HG03060 (cell line): Measurements from ENCODE around the gene KCP.

ENCODE experiments used
- ATAC-seq: cut with Tn5 transposase; IDR thresholded peaks from one replicate; pipeline ENCODE4 v1.9.1; 2021; ENCODE audit warnings: low read depth, moderate number of reproducible peaks; ENCODE audit not compliant: unreplicated experiment

The KCP gene

DNA sequence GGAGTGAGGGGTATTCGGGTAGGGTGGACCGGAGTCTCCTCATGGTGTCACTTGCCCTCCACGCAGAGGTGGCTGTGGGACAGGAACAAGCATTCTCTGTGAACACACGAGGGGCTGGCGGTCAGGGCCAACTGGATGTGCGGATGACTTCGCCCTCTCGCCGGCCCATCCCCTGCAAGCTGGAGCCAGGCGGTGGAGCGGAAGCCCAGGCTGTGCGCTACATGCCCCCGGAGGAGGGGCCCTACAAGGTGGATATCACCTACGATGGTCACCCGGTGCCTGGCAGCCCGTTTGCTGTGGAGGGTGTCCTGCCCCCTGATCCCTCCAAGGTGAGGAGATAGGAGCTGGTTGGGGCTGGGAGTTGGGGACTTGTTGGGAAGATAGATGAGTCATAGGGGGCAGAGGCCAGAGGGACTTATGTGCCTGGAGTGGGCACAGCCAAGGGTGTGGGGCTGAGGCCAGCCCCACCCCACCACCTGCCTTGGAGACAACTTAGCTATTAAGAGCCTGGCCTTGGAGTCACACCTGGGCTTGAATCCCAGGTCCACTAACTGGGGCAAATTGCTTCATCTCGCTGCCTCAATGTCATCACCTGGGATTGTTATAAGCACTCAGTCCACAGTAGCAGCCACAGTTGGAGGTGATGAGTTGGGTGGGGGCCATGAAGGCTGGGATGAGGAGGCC, 66.4 kb downstream of the KCP start:
- ATAC-seq = no peak

DNA sequence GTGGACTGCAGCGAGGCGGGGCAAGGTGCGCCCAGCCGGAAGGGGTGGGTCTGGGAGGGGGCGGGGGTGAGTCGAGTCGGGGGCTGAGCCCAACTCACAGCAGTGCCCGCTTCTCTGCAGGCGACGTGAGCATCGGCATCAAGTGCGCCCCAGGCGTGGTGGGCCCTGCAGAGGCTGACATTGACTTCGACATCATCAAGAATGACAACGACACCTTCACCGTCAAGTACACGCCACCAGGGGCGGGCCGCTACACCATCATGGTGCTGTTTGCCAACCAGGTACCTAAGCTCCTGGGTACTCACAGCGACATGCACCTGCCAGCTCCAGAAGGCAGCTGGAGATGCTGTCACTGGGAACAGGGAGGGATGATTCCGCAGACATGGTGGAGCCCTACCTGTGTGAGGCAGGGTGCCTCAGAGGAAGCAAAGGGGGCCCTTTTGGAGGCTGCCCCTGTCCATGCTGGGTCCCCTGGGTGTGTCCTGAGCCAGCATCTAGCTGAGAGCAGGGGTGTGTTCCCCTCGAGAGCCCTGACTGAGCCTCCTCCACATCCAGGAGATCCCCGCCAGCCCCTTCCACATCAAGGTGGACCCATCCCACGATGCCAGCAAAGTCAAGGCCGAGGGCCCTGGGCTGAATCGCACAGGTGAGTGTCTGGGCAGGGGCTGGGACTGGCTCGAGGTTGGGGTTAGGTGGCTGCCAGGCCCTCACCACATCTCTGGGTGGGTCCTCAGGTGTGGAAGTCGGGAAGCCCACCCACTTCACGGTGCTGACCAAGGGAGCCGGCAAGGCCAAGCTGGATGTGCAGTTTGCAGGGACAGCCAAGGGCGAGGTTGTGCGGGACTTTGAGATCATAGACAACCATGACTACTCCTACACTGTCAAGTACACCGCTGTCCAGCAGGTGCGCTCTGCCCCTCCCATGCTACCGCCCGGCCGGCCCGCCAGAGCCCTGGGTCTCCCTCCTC, 67.6 kb downstream of the KCP start:
- no peak for ATAC-seq

DNA sequence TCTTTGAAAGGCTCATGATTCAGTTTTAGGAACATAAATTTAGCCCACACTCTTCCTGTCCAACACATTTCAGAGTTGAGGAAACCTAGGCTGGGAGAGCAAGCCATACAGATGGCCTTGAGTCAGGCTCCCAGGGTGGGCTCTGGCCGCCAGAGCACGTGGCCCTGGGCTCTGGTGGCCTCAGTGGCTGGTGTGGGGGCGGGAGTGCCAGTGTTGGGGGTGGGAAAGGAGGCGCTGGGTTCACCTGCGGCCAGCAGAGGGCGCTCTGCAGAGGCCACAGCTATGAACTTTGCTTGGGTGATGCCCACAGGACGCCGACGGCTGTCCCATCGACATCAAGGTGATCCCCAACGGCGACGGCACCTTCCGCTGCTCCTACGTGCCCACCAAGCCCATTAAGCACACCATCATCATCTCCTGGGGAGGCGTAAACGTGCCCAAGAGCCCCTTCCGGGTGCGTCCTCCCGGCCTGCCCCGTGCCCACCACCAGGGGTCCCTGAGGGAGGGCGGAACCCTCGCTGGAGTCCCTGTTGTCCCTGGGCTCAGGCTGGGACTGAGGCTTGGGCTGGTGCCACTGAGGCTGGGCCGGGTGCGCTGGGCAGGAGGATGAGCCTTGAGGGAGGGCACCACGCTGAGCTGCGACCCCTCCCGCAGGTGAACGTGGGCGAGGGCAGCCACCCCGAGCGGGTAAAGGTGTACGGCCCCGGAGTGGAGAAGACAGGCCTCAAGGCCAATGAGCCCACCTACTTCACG, 68.4 kb downstream of the KCP start:
- ATAC-seq = no peak

DNA sequence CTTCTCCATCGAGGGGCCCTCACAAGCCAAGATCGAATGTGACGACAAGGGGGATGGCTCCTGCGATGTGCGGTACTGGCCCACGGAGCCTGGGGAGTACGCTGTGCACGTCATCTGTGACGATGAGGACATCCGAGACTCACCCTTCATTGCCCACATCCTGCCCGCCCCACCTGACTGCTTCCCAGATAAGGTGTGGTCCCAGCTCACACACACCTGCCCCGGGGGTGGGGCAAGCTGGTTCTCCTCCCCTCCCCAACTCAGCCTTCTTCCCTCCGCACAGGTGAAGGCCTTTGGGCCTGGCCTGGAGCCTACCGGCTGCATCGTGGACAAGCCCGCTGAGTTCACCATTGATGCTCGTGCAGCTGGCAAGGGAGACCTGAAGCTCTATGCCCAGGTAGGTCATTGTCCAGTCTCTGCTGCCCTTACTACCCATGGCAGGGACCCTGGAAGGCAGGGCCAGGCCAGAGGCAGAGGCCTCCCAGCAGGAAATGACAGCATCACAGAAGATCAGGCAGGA, 69.3 kb downstream of the KCP start:
- no peak for ATAC-seq

DNA sequence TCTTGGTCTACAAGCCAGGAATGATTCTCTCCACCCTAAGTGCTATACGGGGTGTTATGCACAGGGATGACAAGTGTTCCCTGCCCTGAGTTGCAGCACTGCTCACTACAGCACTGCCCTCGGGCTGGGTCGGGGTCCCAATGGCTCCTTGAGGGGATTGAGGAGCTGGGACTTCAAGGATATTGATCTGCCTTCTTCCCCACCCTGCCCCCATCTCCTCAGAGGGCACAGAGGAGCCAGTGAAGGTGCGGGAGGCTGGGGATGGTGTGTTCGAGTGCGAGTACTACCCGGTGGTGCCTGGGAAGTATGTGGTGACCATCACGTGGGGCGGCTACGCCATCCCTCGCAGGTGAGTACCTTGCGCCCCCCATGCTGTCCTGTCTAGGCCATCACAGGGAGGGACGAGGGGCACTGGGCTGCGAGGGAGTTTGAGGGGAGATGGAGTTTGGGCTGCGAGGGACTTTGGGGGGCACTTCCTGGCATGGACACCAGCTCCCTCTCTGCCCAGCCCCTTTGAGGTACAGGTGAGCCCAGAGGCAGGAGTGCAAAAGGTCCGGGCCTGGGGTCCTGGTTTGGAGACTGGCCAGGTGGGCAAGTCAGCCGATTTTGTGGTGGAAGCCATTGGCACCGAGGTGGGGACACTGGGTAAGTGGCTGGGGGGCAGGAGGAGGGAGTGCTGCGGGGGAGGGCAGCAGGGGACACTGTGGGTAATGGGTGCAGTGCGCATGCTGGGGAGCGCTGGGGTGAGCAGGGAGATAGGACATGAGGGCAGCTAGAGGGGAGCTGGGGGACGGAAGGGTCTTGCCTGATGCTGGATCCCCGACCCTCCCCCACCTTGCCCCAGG, 70.0 kb downstream of the KCP start:
- ATAC-seq = no peak

DNA sequence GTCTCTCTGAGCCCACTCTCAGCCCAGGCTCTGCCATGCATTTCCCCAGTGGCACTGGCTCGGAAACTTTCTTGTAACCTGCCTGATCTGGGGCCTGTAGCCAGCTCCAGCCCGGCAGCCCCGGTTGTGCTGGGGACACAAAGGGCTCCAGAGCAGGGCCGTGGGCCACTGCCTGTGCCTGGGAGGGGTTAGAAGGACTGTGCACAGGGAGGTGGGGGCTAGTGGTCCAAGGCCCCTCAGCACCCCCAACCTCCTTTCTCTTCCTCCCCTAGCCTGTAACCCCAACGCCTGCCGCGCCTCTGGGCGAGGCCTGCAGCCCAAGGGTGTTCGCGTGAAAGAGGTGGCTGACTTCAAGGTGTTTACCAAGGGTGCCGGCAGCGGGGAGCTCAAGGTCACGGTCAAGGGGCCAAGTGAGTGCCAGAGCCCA, 70.7 kb downstream of the KCP start:
- ATAC-seq = no peak

DNA sequence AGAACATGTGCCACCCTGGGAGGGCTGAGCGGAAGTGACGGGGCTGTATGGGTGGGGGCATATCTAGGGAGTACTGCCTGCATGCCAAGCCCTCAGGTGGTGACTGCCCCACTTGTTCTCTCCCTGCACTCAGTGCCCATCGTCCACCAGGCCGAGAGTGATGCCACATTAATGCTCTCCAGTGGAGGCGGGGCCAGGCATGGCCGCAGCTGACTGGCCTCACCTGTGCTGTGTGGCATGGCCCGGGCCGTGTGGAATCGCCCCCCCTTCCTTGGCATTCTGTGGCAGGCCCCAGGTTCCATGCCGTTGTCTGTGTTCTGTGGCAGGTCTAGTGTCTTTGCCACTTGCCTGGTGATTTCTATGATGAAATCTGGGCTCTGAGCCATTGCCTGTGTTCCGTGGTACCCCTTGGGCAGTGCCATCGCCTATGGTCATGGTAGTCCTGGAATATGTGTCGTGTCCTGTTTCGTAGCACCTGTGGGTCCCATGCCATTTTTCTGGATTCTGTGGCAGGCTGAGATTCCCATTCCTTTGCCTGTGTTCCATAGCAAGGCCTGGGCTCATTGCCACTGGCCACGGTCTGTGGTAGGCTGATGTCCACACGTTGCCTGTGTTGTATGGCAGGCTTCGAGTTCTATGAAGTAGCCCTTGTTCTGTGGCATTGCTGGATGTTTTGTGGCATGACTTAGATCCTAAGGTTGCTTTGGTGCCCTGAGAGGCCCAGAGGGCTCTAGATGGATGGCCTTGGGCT, 71.4 kb downstream of the KCP start:
- ATAC-seq = no peak

DNA sequence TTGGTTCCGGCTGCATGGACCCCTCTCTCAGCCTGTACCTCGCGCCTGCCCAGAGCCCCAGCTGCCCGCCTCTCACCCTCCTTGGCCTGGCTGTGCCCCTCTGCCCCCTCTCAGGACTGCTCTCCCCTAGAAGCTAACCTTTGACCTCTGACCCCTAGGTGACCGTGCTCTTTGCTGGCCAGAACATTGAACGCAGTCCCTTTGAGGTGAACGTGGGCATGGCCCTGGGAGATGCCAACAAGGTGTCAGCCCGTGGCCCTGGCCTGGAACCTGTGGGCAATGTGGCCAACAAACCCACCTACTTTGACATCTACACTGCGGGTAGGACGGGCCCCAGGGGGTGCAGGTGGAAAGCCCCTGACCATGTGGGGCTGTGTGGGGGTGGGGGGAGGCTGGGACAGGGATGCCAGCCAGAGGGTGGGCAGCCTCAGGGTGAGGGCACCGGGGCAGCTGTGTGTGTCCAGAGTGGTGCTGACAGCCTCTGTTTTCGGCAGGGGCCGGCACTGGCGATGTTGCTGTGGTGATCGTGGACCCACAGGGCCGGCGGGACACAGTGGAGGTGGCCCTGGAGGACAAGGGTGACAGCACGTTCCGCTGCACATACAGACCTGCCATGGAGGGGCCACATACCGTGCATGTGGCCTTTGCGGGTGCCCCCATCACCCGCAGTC, 72.3 kb downstream of the KCP start:
- ATAC-seq = no peak

DNA sequence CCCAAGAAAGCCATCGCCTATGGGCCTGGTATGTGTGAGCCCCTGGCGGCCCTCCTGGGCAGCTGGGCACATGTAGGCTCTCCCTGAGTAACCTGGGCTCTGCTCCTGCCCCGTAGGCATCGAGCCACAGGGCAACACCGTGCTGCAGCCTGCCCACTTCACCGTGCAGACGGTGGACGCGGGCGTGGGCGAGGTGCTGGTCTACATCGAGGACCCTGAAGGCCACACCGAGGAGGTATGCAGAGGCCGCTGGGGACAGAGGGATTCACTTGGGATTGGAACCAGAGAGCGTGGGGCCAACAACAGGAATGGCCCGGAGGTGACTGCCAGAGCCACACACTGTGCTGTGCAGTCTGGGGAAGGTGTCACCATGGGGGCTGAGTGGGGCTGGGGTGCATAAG, 73.0 kb downstream of the KCP start:
- ATAC-seq = no peak

DNA sequence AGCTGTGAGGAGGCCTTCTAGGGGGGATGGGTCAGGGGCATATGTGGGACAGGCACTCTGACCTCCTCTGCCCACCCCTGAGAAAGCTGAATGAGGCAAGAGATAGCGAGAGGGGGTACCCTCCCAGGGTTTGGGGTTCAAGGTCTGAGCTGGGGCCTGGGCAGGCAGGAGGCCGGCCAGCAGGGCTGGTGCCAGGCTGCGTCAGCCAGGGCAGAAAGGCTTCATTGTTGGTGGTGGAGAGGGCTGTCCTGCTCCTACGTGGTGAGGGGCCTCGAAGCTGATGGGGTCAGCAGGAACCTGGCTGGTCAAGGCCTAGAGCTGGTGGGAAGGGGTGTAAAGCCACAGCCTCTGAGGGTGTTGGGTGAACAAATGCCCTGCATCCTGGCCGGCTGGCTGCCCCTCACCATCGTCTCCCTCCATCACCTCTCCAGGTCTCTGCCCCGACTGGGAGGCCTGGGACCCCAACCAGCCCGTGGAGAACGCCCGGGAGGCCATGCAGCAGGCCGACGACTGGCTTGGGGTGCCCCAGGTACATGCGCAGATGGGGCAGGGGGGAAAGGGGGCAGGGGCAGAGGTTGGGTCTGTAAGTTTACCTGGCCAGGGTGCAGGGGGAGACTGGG, 73.7 kb downstream of the KCP start:
- no peak for ATAC-seq

DNA sequence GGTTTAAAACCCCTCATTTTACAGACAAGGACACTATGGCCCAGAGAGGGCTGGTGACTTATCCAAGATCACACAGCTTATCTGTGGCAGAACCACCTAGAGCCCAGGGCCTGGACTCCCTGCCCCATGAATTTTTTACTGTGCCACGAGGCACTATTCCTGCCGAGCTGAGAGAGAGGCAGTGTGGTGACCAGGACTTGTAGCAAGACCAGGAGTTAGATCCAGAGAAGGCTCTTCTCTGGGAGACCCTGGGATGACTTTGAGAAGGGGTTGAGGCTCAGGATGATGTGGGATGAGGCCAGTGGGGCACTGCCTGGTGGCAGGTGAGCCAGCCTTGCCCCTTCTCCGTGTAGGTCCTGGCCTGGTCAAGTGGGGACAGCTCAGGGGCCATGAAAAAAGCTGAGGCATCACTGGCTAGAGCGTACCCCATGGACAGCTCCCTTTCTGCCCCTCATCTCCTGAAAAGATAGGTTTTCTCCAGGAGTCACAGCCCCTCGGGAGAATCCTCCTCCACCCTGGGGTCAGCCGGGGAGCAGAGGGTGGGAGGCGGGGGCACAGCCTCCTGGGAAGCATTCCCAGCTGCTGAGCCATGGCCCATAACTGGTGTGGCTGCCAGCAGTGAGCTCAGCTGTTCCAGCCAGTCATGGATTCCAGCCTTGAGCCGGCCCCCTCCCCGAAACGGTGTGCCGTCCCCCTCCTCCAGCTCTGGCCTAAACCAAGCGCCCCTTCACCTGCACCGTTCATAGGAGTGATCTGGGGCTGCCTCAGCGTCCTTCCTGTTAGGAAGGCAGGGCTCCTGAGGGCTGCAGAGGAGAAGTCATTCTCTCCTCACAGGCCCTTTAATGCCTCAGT, 74.5 kb downstream of the KCP start:
- no peak for ATAC-seq

DNA sequence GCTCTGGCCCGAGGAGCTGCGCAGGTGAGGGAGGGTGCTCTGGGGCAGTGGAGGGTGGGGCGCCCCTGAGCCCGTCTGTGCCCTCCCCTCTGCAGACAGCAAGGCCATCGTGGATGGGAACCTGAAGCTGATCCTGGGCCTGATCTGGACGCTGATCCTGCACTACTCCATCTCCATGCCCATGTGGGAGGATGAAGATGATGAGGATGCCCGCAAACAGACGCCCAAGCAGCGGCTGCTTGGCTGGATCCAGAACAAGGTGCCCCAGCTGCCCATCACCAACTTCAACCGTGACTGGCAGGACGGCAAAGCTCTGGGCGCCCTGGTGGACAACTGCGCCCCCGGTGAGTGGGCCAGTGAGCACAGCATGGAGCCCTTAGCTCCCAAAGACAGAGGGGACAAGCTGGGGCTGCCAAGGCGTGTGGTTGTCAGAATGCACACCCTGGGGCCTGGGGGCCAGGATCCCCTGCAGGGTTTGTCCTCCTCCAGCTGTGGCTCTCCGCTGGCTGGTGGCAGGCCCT, 75.2 kb downstream of the KCP start:
- ATAC-seq = no peak

DNA sequence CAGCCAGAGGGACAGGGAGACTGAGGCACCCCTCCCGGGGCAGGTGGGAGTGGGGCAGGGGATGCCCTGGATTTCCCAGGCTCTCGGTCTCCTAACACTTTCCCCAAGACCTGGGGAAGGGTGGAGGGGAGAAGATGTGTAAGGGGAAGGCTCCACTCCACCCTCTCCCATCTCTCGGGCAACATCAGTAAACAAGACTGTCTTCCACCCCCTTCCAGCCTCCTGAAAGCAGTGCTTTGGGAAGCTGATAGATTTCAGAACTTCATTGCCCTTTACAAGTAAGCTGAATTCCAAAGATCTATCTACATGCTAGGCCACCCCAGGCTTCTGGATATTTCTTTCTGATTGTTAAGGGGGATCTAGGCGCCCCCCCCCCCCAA, 76.6 kb downstream of the KCP start:
- ATAC-seq = no peak

DNA sequence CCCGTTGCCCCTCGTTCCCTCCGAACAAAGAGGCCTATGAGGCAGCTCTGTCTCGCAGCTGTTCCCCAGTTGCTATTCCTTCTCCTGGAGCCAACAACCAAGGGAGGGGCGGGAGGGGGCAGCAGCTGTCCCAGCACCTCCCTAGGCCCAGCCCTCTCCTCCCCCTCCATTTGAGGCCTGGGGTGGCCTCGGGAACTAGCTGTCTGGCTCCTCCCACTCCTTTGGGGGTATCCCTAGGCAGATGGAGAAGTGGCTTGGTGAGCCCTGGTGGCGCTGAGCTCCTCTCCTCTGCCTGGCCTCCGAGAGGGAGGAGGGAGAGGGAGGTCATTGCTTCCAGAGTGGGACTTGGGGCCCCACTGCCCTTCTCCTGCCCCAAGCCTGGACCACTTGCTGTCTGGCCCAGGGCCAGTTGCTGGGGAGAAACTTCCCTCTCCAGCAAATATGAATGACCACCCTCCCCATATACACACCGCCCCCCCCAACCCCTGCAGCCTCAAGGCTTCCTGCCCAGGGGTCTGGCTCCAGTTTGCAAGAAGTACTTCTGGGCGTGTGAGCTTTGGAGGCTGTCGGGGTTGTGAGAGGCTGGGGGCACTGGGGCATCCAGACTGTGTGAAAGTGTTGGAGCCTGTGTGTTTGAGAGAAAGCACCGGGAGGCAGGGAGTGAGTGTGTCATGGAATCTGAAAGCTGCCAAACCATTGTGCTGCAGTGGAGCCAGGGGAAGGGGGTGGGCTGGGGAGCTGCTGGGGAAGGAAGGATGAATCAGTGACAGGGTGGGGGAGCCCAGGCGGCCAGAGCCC, 77.2 kb downstream of the KCP start:
- ATAC-seq = no peak

DNA sequence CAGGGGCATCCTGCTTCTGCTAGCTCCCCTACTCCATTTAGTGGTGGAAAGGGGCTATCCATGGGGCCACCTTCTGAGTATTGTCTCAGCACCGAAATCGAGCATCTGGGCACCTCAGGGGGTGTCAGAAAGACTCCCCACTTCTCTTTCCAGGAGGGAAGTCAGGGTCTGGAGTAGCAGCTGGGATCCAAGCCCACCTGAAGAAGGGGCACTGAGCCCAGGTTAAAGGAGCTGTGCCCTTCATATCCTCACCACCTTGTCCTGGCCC, 77.7 kb downstream of the KCP start:
- no peak for ATAC-seq

DNA sequence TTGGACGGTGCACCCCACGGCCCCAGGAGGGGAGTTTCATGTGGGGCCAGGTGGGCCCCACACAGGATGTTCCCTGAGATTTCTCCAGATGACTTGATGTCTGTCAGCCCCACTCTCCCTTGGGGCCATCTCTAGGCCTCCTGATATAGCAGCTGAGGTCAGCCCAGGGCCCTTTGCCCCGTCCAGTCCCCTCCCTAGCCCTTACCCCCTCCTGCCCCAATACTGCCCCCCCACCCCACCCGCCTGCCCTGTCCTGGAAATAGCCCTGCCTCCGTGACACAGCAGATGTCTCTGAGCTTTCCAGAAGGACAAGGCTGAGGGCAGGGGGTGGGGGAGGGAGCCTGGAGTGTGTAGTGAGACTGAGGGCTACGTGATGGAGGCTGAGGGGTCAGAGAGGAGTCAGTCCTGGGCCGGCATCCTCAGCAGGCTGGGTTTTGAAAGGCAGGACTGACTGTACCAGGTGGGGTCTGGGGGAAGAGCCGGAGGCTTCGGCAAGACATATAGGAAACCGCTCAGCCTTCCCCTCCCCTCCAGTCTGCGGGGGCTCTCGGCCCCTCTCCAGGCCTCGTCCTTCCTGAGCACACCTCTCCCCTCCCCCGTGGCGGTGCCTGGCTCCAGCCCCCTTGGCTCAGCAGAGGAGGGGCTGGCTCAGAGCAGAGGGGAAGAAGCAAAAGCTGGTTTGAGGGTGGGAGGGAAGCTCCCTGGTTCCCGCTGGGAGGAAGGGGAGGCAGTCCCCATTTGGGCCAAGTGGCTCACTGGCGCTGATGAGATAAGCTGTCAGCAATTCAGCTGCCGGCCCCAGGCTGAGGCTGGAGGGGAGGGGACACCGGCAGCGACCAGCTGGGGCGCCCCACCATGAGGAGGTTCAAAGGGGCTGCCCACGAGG, 78.3 kb downstream of the KCP start:
- no peak for ATAC-seq
